ENCODE results near the gene KBTBD13.

The KBTBD13 gene

GRCh38 chr15:65076486-65077290 is at the start of gene KBTBD13:
TSS of gene KBTBD13 (plus strand) at chr15:65076746. CDS start at chr15:65076816, 70 bp downstream.
- DNase-seq: no peak
- no peaks in the 10 kb centered on the region for H3K9me3 Mint-ChIP-seq
- peaks cover 16% of the 10 kb centered on the region for H3K4me1 Mint-ChIP-seq
- no peak for ATAC-seq
- H3K4me3 Mint-ChIP-seq: no peak within 1 kb of the TSS
- peaks cover 40% of the 10 kb centered on the region for H3K27me3 Mint-ChIP-seq
- H3K27ac Mint-ChIP-seq: no peak within 1 kb of the TSS

GRCh38 chr15:65026756-65027155 is 49.8 kb upstream of the KBTBD13 start:
- no peak overlapping the region for H3K27ac Mint-ChIP-seq
- H3K4me1 Mint-ChIP-seq: peaks cover 11% of the 10 kb centered on the region
- DNase-seq: no peak
- H3K9me3 Mint-ChIP-seq: no peaks in the 10 kb centered on the region
- peaks cover 10% of the 10 kb centered on the region for H3K27me3 Mint-ChIP-seq
- no peak for ATAC-seq
- H3K4me3 Mint-ChIP-seq: no peak overlapping the region

GRCh38 chr15:65027593-65027992 is 49.0 kb upstream of the KBTBD13 start:
- H3K4me3 Mint-ChIP-seq: peak overlapping the region; percentile 85 to 88
- no peak overlapping the region for H3K27ac Mint-ChIP-seq
- no peaks in the 10 kb centered on the region for H3K9me3 Mint-ChIP-seq
- H3K4me1 Mint-ChIP-seq: peaks cover 11% of the 10 kb centered on the region
- no peak for DNase-seq
- ATAC-seq: no peak
- peaks cover 19% of the 10 kb centered on the region for H3K27me3 Mint-ChIP-seq

GRCh38 chr15:65028338-65028737 is 48.2 kb upstream of the KBTBD13 start:
- peaks cover 15% of the 10 kb centered on the region for H3K4me1 Mint-ChIP-seq
- H3K27me3 Mint-ChIP-seq: peaks cover 26% of the 10 kb centered on the region
- DNase-seq: no peak
- no peak for ATAC-seq
- peak overlapping the region; percentile 67 to 84 for H3K27ac Mint-ChIP-seq
- H3K4me3 Mint-ChIP-seq: peak overlapping the region; percentile 85 to 88
- no peaks in the 10 kb centered on the region for H3K9me3 Mint-ChIP-seq

- Mint-ChIP-seq H3K4me1 (peaks cover 19% of the 10 kb centered on the region), H3K27me3 (peaks cover 28% of the 10 kb centered on the region), H3K4me3 (peak within 1 kb of the TSS; percentile 85 to 88), H3K27ac (peak within 1 kb of the TSS; percentile 67 to 84), H3K9me3 (no peaks in the 10 kb centered on the region)
- ATAC-seq (peak; percentile 93), DNase-seq (peak; percentile 86)
These were observed 47.4 kb upstream of the KBTBD13 start, which contains the start of gene MTFMT for GRCh38 chr15:65028921-65029735. TSS of gene MTFMT (minus strand) at chr15:65029639. CDS start at chr15:65029613, 26 bp downstream.

GRCh38 chr15:65029736-65030208 is 46.8 kb upstream of the KBTBD13 start:
- H3K9me3 Mint-ChIP-seq: no peaks in the 10 kb centered on the region
- no peak overlapping the region for H3K27ac Mint-ChIP-seq
- peaks cover 28% of the 10 kb centered on the region for H3K27me3 Mint-ChIP-seq
- peak overlapping the region in 1 of 2 donors; percentile 46 for H3K4me3 Mint-ChIP-seq
- H3K4me1 Mint-ChIP-seq: peaks cover 19% of the 10 kb centered on the region
- DNase-seq (no peak), ATAC-seq (no peak)

- Mint-ChIP-seq H3K4me3 (peak overlapping the region; percentile 29 to 36), H3K27me3 (peaks cover 28% of the 10 kb centered on the region), H3K27ac (no peak overlapping the region), H3K9me3 (no peaks in the 10 kb centered on the region), H3K4me1 (peaks cover 15% of the 10 kb centered on the region)
- ATAC-seq (peak; percentile 67), DNase-seq (peak; percentile 39 to 49)
These were observed 43.6 kb upstream of the KBTBD13 start for GRCh38 chr15:65032801-65033537.

GRCh38 chr15:65033659-65034269 is 42.8 kb upstream of the KBTBD13 start:
- DNase-seq (peak in 1 of 2 donors; percentile 35), ATAC-seq (peak; percentile 61)
- Mint-ChIP-seq H3K27me3 (peaks cover 28% of the 10 kb centered on the region), H3K27ac (no peak overlapping the region), H3K4me1 (peaks cover 9% of the 10 kb centered on the region), H3K9me3 (no peaks in the 10 kb centered on the region), H3K4me3 (no peak overlapping the region)

GRCh38 chr15:65034719-65035118 is 41.8 kb upstream of the KBTBD13 start:
- peaks cover 9% of the 10 kb centered on the region for H3K4me1 Mint-ChIP-seq
- H3K4me3 Mint-ChIP-seq: no peak overlapping the region
- H3K27me3 Mint-ChIP-seq: peaks cover 28% of the 10 kb centered on the region
- no peaks in the 10 kb centered on the region for H3K9me3 Mint-ChIP-seq
- ATAC-seq: no peak
- DNase-seq: no peak
- no peak overlapping the region for H3K27ac Mint-ChIP-seq

- H3K4me1 Mint-ChIP-seq: peaks cover 9% of the 10 kb centered on the region
- H3K4me3 Mint-ChIP-seq: no peak overlapping the region
- DNase-seq: no peak
- no peak for ATAC-seq
- H3K9me3 Mint-ChIP-seq: no peaks in the 10 kb centered on the region
- peaks cover 12% of the 10 kb centered on the region for H3K27me3 Mint-ChIP-seq
- no peak overlapping the region for H3K27ac Mint-ChIP-seq
These were observed 39.2 kb upstream of the KBTBD13 start for GRCh38 chr15:65037309-65037708.

GRCh38 chr15:65038428-65038827 is 38.1 kb upstream of the KBTBD13 start:
- no peak for ATAC-seq

GRCh38 chr15:65038836-65039235 is 37.7 kb upstream of the KBTBD13 start:
- H3K27ac Mint-ChIP-seq: no peak overlapping the region
- H3K27me3 Mint-ChIP-seq: no peaks in the 10 kb centered on the region
- no peak overlapping the region for H3K4me3 Mint-ChIP-seq
- H3K4me1 Mint-ChIP-seq: no peaks in the 10 kb centered on the region
- ATAC-seq (no peak), DNase-seq (no peak)
- H3K9me3 Mint-ChIP-seq: no peaks in the 10 kb centered on the region

More at GRCh38 chr15:65038428-65038827, 38.1 kb upstream of the KBTBD13 start:
- H3K27ac Mint-ChIP-seq: no peak overlapping the region
- H3K4me3 Mint-ChIP-seq: no peak overlapping the region
- no peaks in the 10 kb centered on the region for H3K9me3 Mint-ChIP-seq
- peaks cover 3% of the 10 kb centered on the region for H3K4me1 Mint-ChIP-seq
- DNase-seq: no peak
- H3K27me3 Mint-ChIP-seq: peaks cover under 1% of the 10 kb centered on the region

GRCh38 chr15:65040461-65040860 is 36.1 kb upstream of the KBTBD13 start:
- DNase-seq (no peak), ATAC-seq (no peak)
- H3K4me3 Mint-ChIP-seq: no peak overlapping the region
- H3K4me1 Mint-ChIP-seq: no peaks in the 10 kb centered on the region
- H3K27me3 Mint-ChIP-seq: no peaks in the 10 kb centered on the region
- no peak overlapping the region for H3K27ac Mint-ChIP-seq
- H3K9me3 Mint-ChIP-seq: no peaks in the 10 kb centered on the region

- Mint-ChIP-seq H3K27ac (no peak overlapping the region), H3K27me3 (no peaks in the 10 kb centered on the region), H3K4me3 (no peak overlapping the region), H3K9me3 (no peaks in the 10 kb centered on the region), H3K4me1 (no peaks in the 10 kb centered on the region)
- no peak for DNase-seq
- ATAC-seq: no peak
These were observed 34.8 kb upstream of the KBTBD13 start for GRCh38 chr15:65041787-65042186.

- ATAC-seq (no peak), DNase-seq (no peak)
- Mint-ChIP-seq H3K27ac (no peak overlapping the region), H3K9me3 (no peaks in the 10 kb centered on the region), H3K4me3 (no peak overlapping the region), H3K27me3 (no peaks in the 10 kb centered on the region), H3K4me1 (no peaks in the 10 kb centered on the region)
These were observed 33.7 kb upstream of the KBTBD13 start for GRCh38 chr15:65042776-65043327.
